OCI-LY1 (cell line): ENCODE measurements around the gene CCDC102A.

Experiments
- H2AFZ ChIP-seq: fragments of 200-600 bp; sonication (generic), shearing (Covaris generic); 2 replicates; pipeline ENCODE4 v1.6.0; 2014; ENCODE audit warnings: antibody characterized with exemption, mild to moderate bottlenecking, low read length
- H3F3A ChIP-seq: fragments of 200-600 bp; sonication (generic), shearing (Covaris generic); 2 replicates; pipeline ENCODE4 v1.6.0; 2014; ENCODE audit warnings: mild to moderate bottlenecking, antibody characterized with exemption, low read length, moderate library complexity; ENCODE audit not compliant: insufficient read depth
- H3K27ac ChIP-seq: fragments of 200-600 bp; sonication (generic); 2 replicates; pipeline ENCODE4 v1.5.1; 2014; ENCODE audit warnings: low read length, mixed run types, mild to moderate bottlenecking, low read depth; ENCODE audit not compliant: poor library complexity, severe bottlenecking
- H3K27me3 ChIP-seq: fragments of 200-600 bp; sonication (generic); 2 replicates; pipeline ENCODE4 v1.6.0; 2014; ENCODE audit warnings: antibody characterized with exemption, mild to moderate bottlenecking, low read length, moderate library complexity; ENCODE audit not compliant: insufficient read depth
- H3K36me3 ChIP-seq: fragments of 200-600 bp; sonication (generic); 2 replicates; pipeline ENCODE4 v1.6.1; 2014; ENCODE audit warnings: mild to moderate bottlenecking, antibody characterized with exemption, low read length, moderate library complexity, mixed read lengths; ENCODE audit not compliant: insufficient read depth
- H3K4me1 ChIP-seq: fragments of 200-600 bp; sonication (generic); 2 replicates; pipeline ENCODE4 v1.5.1; 2014; ENCODE audit warnings: mild to moderate bottlenecking, low read length, moderate library complexity; ENCODE audit not compliant: insufficient read depth, severe bottlenecking
- H3K4me2 ChIP-seq: fragments of 200-600 bp; sonication (generic), shearing (Covaris generic); 2 replicates; pipeline ENCODE4 v1.6.1; 2014; ENCODE audit warnings: low read length
- H3K4me3 ChIP-seq: fragments of 200-600 bp; sonication (generic); 2 replicates; pipeline ENCODE4 v1.5.1; 2014; ENCODE audit warnings: low read length, low read depth, mild to moderate bottlenecking, mixed read lengths; ENCODE audit not compliant: poor library complexity, severe bottlenecking
- H3K79me2 ChIP-seq: fragments of 200-600 bp; shearing (Covaris generic); 2 replicates; pipeline ENCODE4 v1.6.1; 2016; ENCODE audit warnings: mixed run types, low read length, mixed read lengths; ENCODE audit not compliant: insufficient read depth
- H3K9ac ChIP-seq: fragments of 200-600 bp; sonication (generic), shearing (Covaris generic); 2 replicates; pipeline ENCODE4 v1.6.1; 2014; ENCODE audit warnings: mild to moderate bottlenecking, low read length, mixed read lengths
- H3K9me2 ChIP-seq: fragments of 200-600 bp; sonication (generic), shearing (Covaris generic); 2 replicates; pipeline ENCODE4 v1.6.1; 2014; ENCODE audit warnings: low read depth, mild to moderate bottlenecking, low read length, mixed read lengths
- H3K9me3 ChIP-seq: fragments of 200-600 bp; shearing (Covaris generic); 2 replicates; pipeline ENCODE4 v1.6.1; 2014; ENCODE audit warnings: low read length, mixed read lengths
- H4K20me1 ChIP-seq: fragments of 200-600 bp; sonication (generic), shearing (Covaris generic); 2 replicates; pipeline ENCODE4 v1.6.0; 2016; ENCODE audit warnings: mild to moderate bottlenecking, low read length; ENCODE audit not compliant: insufficient read depth
- CTCF ChIP-seq: fragments of 200-600 bp; sonication (generic), shearing (Covaris generic); IDR thresholded peaks from 2 replicates; pipeline ENCODE4 v1.5.1; 2017; ENCODE audit warnings: mild to moderate bottlenecking, antibody characterized with exemption, low read length, moderate library complexity, mixed read lengths
- EZH2 ChIP-seq: fragments of 200-600 bp; sonication (generic), shearing (Covaris generic); IDR thresholded peaks from 2 replicates; pipeline ENCODE4 v1.8.0; 2017; ENCODE audit warnings: borderline replicate concordance, mixed run types, mild to moderate bottlenecking, antibody characterized with exemption, low read length, moderate library complexity, mixed read lengths

CCDC102A gene

GRCh38 chr16:57576429-57576870, 40.1 kb upstream of the CCDC102A start:
- H3K9me3 ChIP-seq: no peaks in the 10 kb centered on the region
- H3K9me2 ChIP-seq: no peaks in the 10 kb centered on the region
- no peaks in the 10 kb centered on the region for H3K36me3 ChIP-seq
- H3K27ac ChIP-seq: no peak overlapping the region
- H2AFZ ChIP-seq: no peak overlapping the region
- H3K4me1 ChIP-seq: no peaks in the 10 kb centered on the region
- no peak overlapping the region for H3K4me3 ChIP-seq
- no peak overlapping the region for H3K4me2 ChIP-seq
- no peaks in the 10 kb centered on the region; the same call in 1 of the 2 replicates for H3K27me3 ChIP-seq
- no peaks in the 10 kb centered on the region for H3K79me2 ChIP-seq
- TF ChIP-seq EZH2 (no peak), CTCF (peak; percentile 92)
- H4K20me1 ChIP-seq: no peaks in the 10 kb centered on the region
- H3K9ac ChIP-seq: no peak overlapping the region
- H3F3A ChIP-seq: no peaks in the 10 kb centered on the region

GRCh38 chr16:57575468-57576277, 39.3 kb upstream of the CCDC102A start:
- no peak overlapping the region for H3K4me3 ChIP-seq
- H3K9me3 ChIP-seq: no peaks in the 10 kb centered on the region
- H2AFZ ChIP-seq: no peak overlapping the region
- no peaks in the 10 kb centered on the region for H3K4me1 ChIP-seq
- no peaks in the 10 kb centered on the region for H3F3A ChIP-seq
- no peaks in the 10 kb centered on the region for H3K36me3 ChIP-seq
- no peaks in the 10 kb centered on the region for H3K79me2 ChIP-seq
- no peaks in the 10 kb centered on the region; the same call in 1 of the 2 replicates for H3K27me3 ChIP-seq
- no peak for TF ChIP-seq CTCF
- H3K9me2 ChIP-seq: no peaks in the 10 kb centered on the region
- no peak overlapping the region for H3K4me2 ChIP-seq
- H4K20me1 ChIP-seq: no peaks in the 10 kb centered on the region
- H3K9ac ChIP-seq: no peak overlapping the region
- no peak overlapping the region for H3K27ac ChIP-seq

GRCh38 chr16:57574646-57575467, 38.5 kb upstream of the CCDC102A start:
- Histone ChIP-seq H3K9ac (no peak overlapping the region), H3K27me3 (no peaks in the 10 kb centered on the region; the same call in 1 of the 2 replicates), H3F3A (no peaks in the 10 kb centered on the region), H3K9me3 (no peaks in the 10 kb centered on the region), H3K79me2 (no peaks in the 10 kb centered on the region), H3K4me3 (no peak overlapping the region), H3K4me1 (no peaks in the 10 kb centered on the region), H2AFZ (no peak overlapping the region), H3K9me2 (no peaks in the 10 kb centered on the region), H4K20me1 (no peaks in the 10 kb centered on the region), H3K27ac (no peak overlapping the region), H3K36me3 (no peaks in the 10 kb centered on the region), H3K4me2 (no peak overlapping the region)
- TF ChIP-seq CTCF: no peak
- TF ChIP-seq EZH2: no peak
